Measurements from ENCODE around the gene C1orf210.

Gene C1orf210

DNA sequence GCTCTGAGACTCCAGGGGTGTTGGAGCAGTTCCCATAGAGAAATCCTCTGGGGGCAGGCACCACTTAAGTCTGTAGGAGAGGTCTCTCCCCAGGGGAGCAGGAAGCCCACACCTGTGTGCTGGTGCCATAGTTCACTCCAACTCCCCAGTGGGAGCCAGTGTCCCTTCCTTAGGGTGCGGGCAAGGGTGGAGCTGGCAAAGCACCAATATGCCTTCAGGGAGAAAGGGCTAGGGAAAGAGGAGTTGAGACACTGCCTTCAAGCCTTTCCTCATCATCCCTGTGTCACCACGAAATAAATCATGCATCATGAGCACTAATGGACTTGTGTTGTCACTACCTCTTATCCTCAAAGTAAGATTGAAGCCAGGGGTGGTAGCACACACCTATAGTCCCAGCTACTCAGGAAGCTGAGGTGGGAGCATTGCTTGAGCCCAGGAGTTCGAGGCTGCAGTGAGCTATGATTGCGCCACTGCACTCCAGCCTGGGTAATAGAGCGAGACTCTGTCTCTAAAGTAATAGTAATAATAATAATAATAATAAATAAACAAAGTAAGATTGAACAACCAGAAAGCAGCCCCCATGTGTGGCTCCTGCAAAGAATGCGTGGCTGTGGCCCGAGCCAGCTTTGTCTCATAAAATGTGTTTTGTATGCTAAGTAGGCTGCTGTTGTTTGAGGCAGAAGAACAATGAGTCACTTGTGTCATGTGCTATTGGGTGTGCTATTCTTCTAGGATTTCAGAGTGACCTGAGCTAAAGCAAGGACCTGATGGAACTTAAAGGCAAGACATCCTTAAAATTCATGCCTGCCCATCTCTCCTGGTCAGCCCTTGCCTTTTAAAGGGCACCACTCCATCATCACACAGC lies 8.7 kb upstream of the C1orf210 start:
- DNase-seq (ENCODE audit: low read depth), result no peak

DNA sequence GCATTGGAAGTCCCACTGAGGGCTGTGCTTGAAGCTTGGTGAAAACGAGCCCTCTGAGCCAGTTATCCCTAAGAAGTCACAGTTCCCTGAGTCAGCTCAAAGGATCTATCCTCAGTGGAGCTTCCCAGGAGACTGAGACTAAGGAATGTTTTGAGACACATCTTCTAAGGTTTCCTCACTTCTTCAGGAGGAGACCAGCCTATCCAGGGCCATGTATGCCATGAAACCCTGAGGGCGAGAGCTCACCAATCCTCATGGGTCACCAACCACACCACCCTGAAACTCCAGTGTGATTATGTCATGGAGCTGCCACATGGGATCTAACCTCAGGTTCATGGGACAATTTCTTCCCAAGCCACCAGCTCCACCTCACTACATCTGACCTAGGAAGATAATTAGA lies 7.8 kb upstream of the C1orf210 start:
- DNase-seq (ENCODE audit: low read depth), result no peak

DNA sequence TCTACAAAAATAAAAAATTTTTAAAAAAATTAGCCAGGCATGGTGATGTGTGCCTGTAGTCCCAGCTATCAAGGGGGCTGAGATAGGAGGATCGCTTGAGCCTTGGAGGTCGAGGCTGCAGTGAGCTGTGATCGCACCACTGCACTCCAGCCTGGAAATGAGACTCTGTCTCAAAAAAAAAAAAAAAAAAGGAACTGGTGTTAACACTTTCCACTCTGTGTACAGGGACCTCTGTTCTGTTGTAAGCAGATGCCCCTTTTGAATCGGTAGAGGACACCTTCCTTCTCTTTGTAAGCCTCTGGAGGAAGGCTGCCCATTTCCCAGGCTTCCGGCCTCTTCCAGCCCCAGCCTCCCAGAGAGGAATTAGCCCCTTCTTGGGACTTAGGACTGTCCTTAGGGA lies 7.3 kb upstream of the C1orf210 start:
- DNase-seq (ENCODE audit: low read depth), result no peak

DNA sequence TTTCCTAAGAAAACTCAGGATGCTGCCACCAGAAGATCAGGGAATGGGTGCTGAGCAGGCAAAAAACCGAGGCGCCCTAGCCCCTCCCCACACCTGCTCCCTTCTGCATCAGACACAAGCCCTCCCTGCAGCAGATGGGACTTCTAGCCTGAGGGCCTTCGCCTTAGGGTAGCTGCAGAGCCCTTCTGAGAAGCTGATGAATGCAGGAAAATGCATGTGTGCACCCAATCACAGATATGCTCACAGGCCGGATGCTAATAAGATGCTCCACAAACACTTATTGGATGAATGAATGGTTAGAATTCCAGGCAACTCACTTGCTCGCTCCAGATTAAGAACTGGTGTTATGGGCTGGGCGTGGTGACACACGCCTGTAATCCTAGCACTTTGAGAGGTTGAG lies 6.8 kb upstream of the C1orf210 start:
- DNase-seq (ENCODE audit: low read depth), result no peak

DNA sequence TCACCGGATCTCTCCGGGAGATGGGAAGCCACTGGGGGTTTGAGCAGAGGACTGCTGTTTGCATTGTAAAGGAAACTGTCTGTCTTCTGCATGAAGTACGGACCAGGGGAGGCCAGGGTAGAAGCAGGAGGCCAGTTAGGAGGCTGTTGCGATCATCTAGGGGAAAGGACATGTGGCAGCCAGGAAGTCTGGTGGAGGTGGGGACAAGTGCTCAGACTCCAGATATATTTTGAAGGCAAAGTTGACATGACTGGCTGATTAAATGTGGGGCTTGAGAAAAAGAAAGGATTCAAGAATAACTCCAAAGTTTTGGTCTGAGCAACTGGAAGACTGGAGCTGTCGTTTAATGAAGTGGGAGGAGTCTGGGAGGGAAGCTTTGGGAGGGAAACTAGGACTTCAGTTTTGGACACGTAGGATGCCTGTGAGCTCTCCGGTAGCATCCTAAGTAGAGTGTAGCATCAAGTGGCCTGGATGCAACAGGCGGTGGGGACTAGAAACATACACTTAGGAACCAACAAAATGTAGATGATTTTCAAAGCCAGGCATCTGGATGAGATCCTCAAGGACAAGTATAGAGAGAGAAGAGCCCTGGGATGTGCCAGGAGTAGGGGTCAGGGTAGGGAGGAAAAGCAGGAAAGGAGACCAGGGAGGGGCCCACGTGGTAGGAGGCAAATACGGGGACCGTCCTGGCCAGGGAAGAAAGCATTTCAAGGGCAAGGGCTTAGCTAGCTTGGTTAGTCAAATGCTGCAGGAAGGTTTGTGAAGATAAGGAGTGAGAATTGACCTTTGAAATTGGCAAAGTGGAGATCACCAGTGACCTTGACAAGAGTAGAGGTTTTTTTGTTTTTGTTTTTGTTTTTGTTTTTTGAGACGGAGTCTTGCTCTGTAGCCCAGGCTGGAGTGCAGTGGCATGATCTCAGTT lies 3.7 kb upstream of the C1orf210 start:
- no peak for DNase-seq (ENCODE audit: low read depth)

DNA sequence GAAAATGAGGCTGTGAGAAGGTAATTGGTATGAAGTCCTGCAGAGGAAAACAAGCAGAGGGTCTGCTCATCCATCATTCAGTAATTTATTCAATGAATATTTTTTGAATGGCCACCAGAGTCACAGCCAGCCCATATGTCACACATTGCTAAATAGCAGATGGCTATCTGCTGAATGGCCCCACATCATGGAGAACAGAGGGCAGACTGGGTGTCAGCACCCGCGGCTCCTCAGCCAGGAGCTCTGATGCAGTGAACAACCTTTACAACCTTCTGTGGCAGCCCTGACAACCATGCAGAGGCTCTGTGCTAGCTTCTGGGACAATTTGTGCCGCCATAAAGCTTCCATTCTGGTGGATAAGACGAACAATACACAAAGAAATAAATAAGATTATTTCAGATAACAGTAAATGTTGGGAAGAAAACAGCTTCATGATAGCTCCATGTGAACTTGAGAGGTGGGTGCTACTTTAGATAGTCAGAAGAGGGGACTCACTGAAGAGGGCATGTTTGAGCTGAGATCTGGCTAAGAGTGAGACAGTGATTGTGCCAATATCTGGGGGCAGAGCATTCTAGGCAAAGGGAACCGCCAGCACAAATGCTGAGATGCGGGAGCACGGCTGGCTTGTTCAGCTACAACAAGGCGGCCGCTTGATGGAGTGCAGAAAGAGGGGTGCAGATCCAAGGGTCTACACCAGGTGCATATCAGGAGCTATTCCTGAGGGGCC lies 2.8 kb upstream of the C1orf210 start:
- no peak for DNase-seq (ENCODE audit: low read depth)

DNA sequence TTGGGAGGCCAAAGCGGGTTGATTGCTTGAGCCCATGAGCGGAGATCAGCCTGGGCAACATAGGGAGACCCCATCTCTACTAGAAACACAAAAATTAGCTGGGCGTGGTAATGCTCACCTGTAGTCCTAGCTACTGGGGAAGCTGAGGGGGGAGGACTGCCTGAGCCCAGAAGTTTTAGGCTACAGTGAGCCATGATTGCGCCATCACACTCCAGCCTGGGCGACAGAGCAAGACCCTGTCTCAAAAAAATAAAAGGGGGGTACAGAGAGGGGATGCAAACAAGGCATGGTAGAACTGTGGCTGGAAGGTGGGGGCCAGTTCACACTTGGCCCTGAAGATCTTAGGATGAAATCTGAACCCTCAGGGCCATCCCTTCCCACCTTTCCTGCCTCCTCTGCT lies 1.2 kb upstream of the C1orf210 start:
- DNase-seq (ENCODE audit: low read depth), result no peak

DNA sequence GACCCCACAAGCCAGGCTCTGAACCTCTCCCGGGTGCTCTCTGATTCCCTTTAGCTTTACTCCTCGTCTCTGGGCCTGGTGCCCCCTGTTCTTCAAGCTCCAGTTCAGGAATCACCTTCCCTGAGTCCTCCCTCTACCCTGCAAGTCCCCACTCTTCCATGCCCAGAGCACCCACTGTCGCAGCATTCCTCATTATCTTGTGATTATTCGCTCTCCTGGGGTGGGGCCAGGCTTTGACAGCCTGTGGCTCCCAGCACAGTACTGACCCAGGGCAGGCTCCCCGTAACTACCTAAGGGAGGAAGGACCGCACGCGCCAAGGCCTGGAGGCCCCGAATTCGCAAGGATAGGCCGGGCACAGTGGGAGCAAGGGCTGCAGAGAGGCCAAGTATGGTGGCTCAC lies 734 bp upstream of the C1orf210 start:
- DNase-seq (ENCODE audit: low read depth), result no peak

DNA sequence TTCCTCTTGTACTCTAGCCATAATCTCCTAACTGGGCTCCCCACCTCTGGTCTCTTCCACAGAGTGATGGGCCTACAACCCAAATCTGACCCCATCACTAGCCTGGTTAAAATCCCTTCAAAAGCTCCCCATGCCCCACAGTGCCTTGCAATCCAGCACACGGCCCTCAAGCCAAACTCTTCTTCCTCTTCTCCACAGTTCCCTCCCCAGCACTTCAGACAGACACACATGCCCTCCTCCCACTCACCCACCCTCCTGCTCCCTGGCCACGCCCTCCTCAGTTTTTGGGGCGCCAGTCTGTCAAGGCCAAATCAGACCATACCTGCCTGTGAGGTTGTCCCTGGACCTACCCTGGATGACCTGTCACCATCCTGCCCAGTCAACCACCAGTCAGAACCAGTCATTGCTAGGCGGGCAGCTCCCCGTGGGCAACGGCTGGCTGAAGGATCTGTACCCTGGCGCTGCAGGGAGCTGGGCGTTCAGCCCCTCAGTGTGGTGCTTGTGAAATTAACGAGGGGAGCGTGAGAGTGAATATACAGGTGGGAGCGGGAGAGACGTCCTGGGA lies 753 bp downstream of the C1orf210 start:
- DNase-seq (ENCODE audit: low read depth), result no peak

DNA sequence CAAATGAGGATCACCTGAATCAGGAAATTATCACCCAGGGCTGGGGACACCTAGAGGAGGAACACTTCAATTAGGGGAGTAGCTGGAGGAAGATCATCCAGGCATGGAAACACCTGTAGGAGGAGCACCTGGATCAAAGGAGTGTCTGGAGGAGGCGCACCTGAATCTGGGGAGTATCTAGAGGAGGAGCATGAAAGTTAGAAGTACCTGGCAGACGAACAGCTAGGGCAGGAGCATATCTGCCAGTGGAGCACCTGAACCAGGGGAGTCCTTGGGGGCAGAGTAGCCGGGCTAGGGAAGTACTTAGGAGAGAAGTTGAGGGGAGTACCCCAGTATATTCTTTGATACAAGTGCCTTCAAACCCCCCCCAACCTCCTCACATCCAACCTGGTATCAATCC lies 1.3 kb downstream of the C1orf210 start:
- no peak for DNase-seq (ENCODE audit: low read depth)

DNA sequence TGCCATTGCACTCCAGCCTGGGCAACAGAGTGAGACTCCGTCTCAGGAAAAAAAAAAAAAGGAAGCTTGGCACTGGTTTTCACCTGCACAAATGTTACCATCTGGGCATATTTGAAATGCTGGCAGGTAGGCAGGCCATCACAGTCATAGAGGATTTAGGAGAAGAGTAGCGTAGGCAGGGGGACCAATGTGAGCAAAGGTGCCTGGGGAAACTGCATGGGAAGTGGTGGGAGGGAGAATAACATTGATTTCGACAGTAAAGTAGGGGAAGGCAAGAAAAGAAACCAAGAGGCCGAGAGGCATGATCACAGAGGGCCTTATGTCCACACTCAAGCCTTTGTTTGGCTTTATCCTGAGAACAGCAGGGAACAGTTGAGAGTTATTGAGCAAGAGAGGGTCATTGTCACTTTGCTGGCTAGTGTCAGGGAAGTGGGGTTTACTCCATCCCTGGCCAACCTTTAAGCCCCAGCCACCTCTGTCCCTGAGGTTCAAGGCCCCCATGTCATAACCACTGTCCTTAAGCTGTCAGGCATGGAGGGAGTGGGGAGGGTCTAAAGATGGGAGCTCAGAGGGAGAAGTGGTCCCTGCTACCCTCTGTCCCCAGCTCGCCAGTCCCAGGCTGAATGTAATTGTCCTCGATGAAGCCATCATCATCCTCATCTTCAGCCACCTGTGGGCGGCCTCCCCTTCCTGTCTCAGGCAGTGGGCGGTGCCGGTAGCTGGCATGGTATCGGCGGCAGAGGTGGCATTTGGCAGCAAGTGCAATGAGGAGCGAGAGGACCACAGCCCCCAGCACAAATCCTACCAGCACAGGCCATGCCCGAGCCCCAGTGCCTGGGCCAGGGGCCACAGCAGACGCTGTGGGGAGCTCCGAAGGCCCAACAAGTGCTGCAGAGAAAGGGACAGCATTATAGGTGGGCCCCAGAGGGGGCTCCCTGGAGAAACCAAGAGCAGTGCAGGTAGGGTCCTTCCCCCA lies 2.9 kb downstream of the C1orf210 start:
- DNase-seq (ENCODE audit: low read depth), result no peak

DNA sequence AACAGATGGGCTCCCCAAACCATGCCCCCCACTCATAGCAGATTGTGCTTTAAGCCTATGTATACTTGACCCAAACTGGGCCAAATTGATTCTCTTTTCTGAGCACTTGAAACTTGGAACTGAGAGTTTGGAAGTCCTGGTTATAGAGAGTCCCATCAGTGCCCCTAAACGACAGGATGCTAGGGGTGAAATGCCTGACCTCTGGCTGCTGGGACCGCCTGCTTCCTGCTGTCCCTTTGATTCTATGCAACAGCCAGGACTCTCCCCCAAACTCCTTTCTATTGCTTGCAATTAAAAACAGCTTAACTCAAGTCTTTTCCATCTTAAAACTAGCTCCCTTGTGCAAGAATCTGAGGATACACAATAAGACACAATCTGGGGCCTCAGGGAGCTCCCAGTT lies 4.7 kb downstream of the C1orf210 start:
- no peak for DNase-seq (ENCODE audit: low read depth)

DNA sequence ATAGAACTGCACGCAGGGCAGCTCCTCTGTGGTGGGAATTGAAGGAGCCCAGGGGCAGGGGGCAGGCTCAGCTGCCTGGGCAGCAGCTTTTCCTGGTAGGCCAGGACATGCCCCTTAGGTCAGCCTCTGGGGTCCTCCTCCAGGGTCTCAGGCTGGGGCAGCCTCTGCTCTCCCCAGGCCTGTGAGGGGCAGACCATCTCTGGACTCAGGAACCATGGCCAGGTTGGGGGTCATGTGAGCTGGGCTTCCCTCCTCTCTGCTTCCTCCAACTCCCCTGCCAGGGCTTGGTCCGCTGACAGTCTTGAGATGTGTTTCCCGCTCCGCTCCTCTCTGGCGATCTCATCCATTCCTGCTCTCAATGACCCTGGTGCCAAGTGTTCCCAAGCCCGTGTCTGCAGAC lies 5.7 kb downstream of the C1orf210 start:
- DNase-seq (ENCODE audit: low read depth), result no peak

DNA sequence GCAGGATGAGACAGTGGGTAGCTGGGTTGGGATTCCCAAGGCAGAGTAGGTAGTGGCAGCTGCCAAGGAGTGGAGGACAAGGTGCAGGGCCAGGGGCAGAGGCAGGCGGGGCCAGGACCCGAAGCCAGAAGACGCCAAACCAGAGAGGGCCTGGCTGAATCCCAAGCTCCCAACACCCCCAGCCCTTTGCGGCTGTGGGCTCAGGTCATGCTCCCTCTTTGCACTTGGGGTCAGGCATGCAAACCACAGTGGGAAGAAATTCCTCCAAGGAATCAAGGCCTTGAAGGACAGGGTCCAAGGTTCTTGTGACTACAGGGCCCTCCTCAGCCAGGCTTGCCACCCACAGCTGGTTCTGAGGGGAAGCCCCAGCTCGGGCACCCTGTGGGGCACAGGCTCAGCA lies 6.2 kb downstream of the C1orf210 start:
- no peak for DNase-seq (ENCODE audit: low read depth)

DNA sequence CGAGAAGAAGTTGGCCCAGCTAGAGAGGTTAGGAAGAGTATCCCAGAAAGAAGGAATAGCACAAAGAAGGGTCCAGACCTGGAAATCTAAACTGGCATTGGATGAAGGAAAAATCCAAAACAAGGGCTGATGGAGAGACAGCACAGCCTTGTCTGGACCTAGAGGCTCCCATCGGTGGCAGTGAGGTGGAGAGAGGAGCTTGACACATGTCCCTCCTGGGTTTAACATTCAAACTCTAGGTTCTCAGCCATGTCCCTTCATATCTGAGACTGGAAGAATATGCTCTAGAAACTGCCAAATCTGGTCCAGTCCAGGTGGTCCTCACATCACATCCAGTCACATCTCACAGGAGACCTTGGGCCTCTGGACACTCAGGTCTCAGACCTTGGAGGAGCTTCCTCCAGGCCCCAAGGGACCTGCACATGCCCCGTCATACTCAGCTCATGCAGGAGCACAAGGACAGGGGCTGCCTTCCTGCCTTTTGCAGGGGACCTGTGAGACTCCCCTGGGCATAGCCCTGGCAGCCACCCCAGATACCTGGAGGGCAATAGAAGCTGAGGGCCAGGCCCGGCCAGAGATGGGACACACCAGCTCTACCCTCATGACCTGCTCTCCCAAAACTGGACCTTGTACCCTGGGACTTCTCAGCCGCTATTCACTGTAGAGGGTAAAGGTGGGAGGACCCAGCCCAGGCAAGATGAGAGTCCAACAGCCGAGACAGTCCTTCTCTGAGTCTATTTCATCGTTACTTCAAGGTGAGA lies 8.1 kb downstream of the C1orf210 start:
- DNase-seq (ENCODE audit: low read depth), result no peak

DNA sequence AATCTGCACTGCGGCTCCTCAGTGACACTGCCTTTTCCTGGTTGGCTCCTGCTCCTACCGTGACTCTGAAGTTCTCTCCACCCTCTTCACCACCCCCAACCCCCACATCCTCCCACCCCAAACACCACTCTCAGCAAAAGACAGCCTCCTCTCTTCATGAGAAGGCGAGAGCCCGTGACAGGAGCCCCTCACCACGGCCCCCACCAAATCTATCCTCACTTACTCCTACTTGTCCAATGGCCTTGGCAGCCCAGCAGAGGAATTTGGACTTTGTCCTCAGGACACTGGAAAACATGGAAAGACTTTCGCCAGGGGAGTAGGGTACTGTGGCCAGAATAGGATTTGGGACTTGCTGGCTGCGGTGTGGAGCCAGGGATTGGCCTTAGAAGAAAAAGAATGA lies 8.7 kb downstream of the C1orf210 start:
- DNase-seq (ENCODE audit: low read depth), result no peak

DNA sequence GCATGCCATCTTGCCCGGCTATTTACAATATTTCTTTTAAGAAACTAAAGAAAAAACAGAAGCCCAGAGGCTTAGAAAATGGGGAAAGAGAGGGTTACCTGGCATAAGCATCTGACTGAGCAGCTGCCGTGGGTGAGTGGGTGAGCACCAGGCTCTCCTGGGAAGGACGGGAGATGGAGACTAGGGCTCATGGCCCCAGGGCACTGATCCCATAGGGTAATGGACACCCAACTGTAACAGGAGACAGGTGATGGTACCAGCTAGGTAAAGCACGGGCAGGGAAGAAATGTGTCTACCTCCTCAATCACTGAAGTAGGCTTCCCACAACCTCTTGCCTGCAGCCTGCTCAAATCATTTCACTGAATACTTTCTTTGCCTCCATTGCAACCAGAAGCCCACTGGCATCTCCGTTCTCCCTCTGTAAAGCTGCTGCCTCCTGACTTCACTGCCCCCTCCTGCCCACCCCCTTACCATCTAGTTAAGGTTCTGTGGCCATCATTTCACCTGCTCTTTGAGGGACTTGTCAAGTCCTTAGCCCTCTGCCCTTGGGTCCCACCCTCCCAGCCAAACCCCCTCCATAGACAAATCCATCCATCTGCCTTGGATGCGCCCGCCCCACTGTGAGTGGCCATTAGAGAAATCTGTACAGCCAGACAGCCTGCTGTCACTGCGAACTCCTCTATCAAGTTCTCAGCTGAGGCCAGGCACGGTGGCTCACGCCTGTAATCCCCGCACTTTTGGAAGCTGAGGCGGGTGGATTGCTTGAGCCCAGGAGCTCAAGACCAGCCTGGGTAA lies 9.4 kb downstream of the C1orf210 start:
- DNase-seq (ENCODE audit: low read depth), result no peak

DNA sequence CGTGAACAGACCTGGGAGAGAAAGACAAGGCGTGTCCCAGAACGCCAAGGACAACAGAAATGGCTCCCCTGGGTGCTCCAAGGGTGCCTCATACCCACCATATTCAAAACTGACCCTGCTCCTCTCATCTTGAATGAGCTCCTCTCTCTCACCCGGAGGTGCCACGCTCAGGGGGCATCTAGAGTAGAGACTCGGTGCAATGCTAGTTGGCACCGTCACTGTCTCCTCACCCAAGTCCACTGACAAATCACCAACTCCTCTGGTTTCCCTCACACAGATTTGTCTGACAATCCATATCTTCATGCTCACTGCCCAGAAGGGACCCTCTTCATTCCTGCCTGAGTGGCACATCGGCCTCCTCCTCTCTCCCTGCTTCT lies 10.6 kb downstream of the C1orf210 start:
- no peak for DNase-seq (ENCODE audit: low read depth)

DNA sequence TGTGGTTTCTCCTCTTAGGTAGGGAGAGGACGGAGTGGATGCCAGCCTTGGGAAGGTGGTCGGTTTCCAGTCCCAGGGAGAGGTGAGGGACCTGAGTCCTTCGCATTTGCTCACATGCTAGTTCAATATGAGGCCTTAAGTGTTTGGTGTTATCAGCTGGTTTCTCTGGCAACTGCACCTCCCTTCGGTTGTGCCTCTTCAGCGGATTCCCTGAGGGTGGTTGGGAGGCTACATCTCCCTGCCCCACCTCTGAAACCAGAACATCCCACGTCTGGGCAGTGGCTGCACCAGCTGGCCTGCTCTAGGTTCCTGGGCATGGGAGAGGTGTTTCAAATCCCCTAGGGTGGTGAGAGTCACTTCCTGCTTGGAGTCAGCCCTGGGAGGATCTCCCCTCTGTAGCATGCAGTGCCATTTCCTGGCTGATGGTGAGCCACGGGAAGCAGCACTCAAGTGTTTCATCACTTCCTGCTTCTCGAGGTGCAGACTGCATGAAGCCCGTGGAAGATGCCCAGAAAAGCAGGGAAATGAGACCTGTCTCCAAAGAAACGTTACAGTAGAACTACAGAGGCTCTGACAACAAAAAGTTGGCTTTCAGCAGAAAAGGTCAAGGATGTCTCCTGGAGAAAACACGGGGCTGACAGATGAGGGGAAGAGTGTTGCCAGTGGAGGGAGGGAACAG lies 11.1 kb downstream of the C1orf210 start:
- DNase-seq (ENCODE audit: low read depth), result no peak

Data from activated T-helper 9 cell treated with anti-CD3 and anti-CD28 coated beads, Interleukin-2, amount 50 U/mL, for 16 hours (primary cell).